Brain microvascular endothelial cell (primary cell): ENCODE data around the gene MAP3K10.

Experiments used
- DNase-seq: peaks from one replicate; pipeline ENCODE4 v3.0.0-alpha.2; 2020
- H3K27ac ChIP-seq: fragments of 250-450 bp; sonication (Bioruptor Pico); 2 replicates; pipeline ENCODE4 v1.5.1; 2020; ENCODE audit warnings: mild to moderate bottlenecking, moderate library complexity
- H3K27me3 ChIP-seq: fragments of 250-450 bp; sonication (Bioruptor Pico); replicated peaks from 2 replicates; pipeline ENCODE4 v1.5.1; 2020; ENCODE audit warnings: mild to moderate bottlenecking
- H3K36me3 ChIP-seq: fragments of 250-450 bp; sonication (Bioruptor Pico); replicated peaks from 2 replicates; pipeline ENCODE4 v1.5.1; 2020; ENCODE audit warnings: mild to moderate bottlenecking
- H3K4me3 ChIP-seq: 2 replicates; pipeline ENCODE4 v1.5.1; 2011; ENCODE audit warnings: low read depth, mild to moderate bottlenecking, control low read depth, low read length, moderate library complexity
- CTCF ChIP-seq: IDR thresholded peaks from 2 replicates; pipeline ENCODE4 v1.5.1; 2011; ENCODE audit warnings: low read depth, mild to moderate bottlenecking, moderate library complexity, low read length, control low read depth, inconsistent platforms; ENCODE audit errors: missing control alignments
- in situ Hi-C: cut with HindIII; loops from 2 replicates; pipeline ENCODE4 v1.10.0; 2017; ENCODE audit warnings: low sequenced_read_pairs, low pct_ligation_motif_present

The MAP3K10 gene

GRCh38 chr19:40236366-40236765 is 45.1 kb downstream of the MAP3K10 start:
- no peak for TF ChIP-seq CTCF
- peaks cover 40% of the 10 kb centered on the region for H3K36me3 ChIP-seq
- H3K27me3 ChIP-seq, result no peaks in the 10 kb centered on the region
- in situ Hi-C loops, result no loop called here
- DNase-seq, result no peak
- no peak overlapping the region for H3K4me3 ChIP-seq
- no peak overlapping the region for H3K27ac ChIP-seq

- no peak for DNase-seq
- in situ Hi-C loops, result no loop called here
- no peak for TF ChIP-seq CTCF
- Histone ChIP-seq H3K36me3 (peaks cover 43% of the 10 kb centered on the region), H3K27me3 (no peaks in the 10 kb centered on the region), H3K27ac (no peak overlapping the region), H3K4me3 (no peak overlapping the region)
These were observed 46.6 kb downstream of the MAP3K10 start for GRCh38 chr19:40237791-40238190.

- no peak for TF ChIP-seq CTCF
- in situ Hi-C loops, result no loop called here
- no peak overlapping the region for H3K4me3 ChIP-seq
- no peaks in the 10 kb centered on the region for H3K27me3 ChIP-seq
- no peak overlapping the region for H3K27ac ChIP-seq
- DNase-seq, result no peak
- H3K36me3 ChIP-seq, result peaks cover 43% of the 10 kb centered on the region
These were observed 47.5 kb downstream of the MAP3K10 start for GRCh38 chr19:40238775-40239174.

GRCh38 chr19:40239415-40240226 is 48.4 kb downstream of the MAP3K10 start:
- DNase-seq, result no peak
- Histone ChIP-seq H3K27me3 (no peaks in the 10 kb centered on the region), H3K4me3 (no peak overlapping the region), H3K36me3 (peaks cover 41% of the 10 kb centered on the region), H3K27ac (no peak overlapping the region)
- TF ChIP-seq CTCF, result no peak
- in situ Hi-C loops, result no loop called here

- in situ Hi-C loops, result no loop called here
- TF ChIP-seq CTCF, result no peak
- Histone ChIP-seq H3K27me3 (no peaks in the 10 kb centered on the region), H3K36me3 (peaks cover 34% of the 10 kb centered on the region), H3K4me3 (no peak overlapping the region), H3K27ac (no peak overlapping the region)
- DNase-seq, result no peak
These were observed 49.1 kb downstream of the MAP3K10 start for GRCh38 chr19:40240332-40240731.
